Activated naive CD4-positive, alpha-beta T cell treated with anti-CD3 and anti-CD28 coated beads, Interleukin-2, amount 50 U/mL, for 72 hours (primary cell): ENCODE measurements around the gene CLDN24. TPM values are rescaled to one million over a fixed set of nuclear protein-coding genes. Genes with fewer than 3 reads are reported as not detected.

Experiments used
- ATAC-seq, 2 donors: fragments of 150-1000 bp; cut with Tn5 transposase; 2 replicates each; pipeline ENCODE4 v1.10.0; 2021; ENCODE audit warnings: mild to moderate bottlenecking in 2 of 2, moderate library complexity in 2 of 2
- DNase-seq, 2 donors: peaks; one replicate each; pipeline ENCODE4 v3.0.0; 2021 to 2022; ENCODE audit warnings: low spot score in 2 of 2
- H3K27ac Mint-ChIP-seq, 2 donors: one replicate each; pipeline ENCODE4 v1.8.0; 2022; ENCODE audit warnings: mild to moderate bottlenecking in 2 of 2, mixed read lengths in 2 of 2
- H3K36me3 Mint-ChIP-seq, 2 donors: one replicate each; pipeline ENCODE4 v1.8.0; 2022; ENCODE audit warnings: mixed read lengths in 2 of 2
- H3K9me3 Mint-ChIP-seq, 2 donors: one replicate each; pipeline ENCODE4 v1.8.0; 2022; ENCODE audit warnings: mixed read lengths in 2 of 2
- total RNA-seq, 2 donors: library from RNA; stranded (reverse); gene quantifications; one replicate each; pipeline ENCODE4 v1.2.3, GENCODE V29; 2022

CLDN24 gene
- total RNA-seq, 2 donors from 2014 or later: not detected

DNA sequence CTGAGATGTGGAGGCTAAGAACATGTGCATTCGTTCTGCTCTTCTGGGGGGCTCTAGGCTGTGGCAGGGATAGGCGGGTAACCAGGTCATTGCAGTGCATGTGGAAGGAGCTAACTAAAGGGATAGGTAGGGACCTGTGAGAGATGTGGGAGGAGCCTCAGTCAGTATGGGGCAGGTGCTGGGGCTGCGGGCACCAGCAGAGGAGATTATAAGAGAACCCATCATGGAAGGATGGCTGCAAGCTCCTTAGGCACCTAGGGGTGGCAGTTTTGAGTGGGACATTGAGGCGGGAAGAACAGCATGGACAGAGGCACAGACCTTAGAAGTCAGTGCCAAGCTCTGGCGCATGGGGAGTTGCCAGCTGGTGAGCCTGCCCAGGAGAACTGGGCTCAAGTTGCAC, 9.4 kb downstream of the CLDN24 start:
- no peak for DNase-seq

DNA sequence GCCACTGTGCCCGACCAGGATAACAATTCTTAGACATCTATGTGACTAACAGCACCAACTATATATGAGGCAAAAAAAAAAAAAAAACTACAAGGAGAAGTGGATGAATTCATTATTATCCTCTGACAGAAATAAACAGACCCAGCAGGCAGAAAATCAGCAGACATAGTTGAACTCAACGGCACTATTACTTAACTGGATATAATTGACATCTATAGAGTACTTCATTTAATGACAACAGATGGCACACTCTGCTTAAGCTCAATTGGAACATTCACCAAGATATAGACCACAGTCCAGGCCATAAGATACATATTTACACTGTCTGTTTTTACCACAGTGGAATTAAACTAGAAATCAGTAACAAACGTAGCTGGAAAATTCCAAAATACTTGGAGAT, 15.4 kb downstream of the CLDN24 start:
- Mint-ChIP-seq H3K27ac (no peak overlapping the region), H3K9me3 (no peaks in the 10 kb centered on the region), H3K36me3 (no peaks in the 10 kb centered on the region)
- DNase-seq: no peak
- ATAC-seq: no peak

More for the DNA sequence above, 9.4 kb downstream of the CLDN24 start:
- Mint-ChIP-seq H3K27ac (peak overlapping the region in 1 of 2 donors; percentile 84), H3K9me3 (no peaks in the 10 kb centered on the region), H3K36me3 (no peaks in the 10 kb centered on the region)
- no peak for ATAC-seq

DNA sequence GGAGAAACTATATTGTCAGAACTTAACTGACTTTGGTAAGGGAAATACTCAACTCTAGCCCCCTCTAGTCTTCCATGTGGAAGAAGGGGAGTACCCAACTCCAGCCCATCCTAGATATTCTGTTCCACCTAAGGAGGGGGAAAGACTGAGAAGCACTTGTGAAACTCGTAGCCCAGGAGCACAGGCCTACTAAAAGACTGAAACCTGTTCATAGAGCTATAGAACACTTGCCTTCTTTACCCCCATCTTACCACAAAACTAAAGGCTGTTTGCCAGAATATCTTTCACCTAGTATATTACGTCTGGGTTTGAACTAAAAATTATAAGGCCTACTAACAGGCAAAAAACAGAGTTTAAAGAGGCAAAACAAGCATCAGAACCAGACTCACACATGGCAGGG, 17.7 kb downstream of the CLDN24 start:
- ATAC-seq (no peak), DNase-seq (no peak)
- Mint-ChIP-seq H3K9me3 (no peaks in the 10 kb centered on the region), H3K27ac (no peak overlapping the region), H3K36me3 (no peaks in the 10 kb centered on the region)

DNA sequence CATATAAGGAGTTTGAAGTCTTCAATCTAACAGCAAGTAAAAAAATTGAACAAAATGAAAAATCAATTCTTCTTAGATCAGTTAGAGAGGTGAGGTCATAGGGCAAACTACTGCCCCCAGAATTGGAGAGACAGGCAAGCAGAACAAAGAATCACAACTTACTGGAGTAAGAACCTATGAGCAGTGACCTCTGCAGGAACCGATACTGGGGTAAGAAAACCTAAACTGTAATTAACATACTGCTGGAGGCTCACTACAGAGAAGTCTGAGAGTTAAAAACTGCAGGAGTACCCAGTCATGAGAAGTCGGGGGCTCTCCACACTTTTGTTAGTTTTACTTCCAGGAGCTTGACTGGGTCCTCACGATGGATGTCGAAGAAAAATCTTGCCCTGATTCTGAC, 18.2 kb downstream of the CLDN24 start:
- Mint-ChIP-seq H3K27ac (no peak overlapping the region), H3K9me3 (no peaks in the 10 kb centered on the region), H3K36me3 (no peaks in the 10 kb centered on the region)
- ATAC-seq (no peak), DNase-seq (no peak)

DNA sequence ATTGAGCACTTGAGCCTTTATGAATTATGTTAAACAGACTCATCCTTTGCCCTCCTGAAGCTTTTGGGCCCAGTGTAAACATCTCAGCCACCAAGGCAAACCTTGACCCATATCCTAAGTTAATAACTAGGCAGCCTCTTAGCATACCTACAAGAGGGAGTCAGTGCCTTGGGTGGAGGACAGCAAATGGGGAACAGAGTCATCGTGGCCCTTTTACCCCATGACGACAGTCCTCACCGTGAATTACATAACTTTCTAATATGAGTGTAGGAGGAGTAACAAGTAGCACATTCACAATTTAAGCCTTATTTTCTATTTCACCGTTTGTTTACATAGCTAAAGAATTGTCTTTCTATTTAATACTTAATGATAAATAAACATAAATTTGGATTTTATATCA, 18.9 kb downstream of the CLDN24 start:
- DNase-seq (no peak), ATAC-seq (no peak)
- no peaks in the 10 kb centered on the region for H3K36me3 Mint-ChIP-seq
- H3K9me3 Mint-ChIP-seq: no peaks in the 10 kb centered on the region
- no peak overlapping the region for H3K27ac Mint-ChIP-seq

DNA sequence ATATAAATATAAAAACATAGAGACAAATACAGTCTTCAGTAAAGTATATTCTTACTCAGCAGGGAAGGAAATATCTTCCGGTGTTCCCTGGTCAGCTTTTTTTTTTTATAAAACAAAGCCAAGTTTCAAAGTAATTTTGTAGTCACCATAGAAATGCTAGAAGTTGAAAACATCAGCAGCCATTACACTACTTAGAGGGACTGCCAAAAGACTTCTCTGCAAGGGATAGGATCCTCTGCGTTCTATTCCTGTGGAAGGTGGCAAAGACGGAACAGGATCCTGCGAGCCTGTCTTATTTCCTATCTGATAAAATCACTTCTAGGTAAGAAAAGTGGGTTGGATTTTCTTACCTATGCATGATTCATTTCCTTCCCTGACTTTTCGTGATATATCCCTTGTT, 21.6 kb downstream of the CLDN24 start:
- no peaks in the 10 kb centered on the region for H3K36me3 Mint-ChIP-seq
- DNase-seq: no peak
- no peak for ATAC-seq
- H3K9me3 Mint-ChIP-seq: no peaks in the 10 kb centered on the region
- H3K27ac Mint-ChIP-seq: no peak overlapping the region

DNA sequence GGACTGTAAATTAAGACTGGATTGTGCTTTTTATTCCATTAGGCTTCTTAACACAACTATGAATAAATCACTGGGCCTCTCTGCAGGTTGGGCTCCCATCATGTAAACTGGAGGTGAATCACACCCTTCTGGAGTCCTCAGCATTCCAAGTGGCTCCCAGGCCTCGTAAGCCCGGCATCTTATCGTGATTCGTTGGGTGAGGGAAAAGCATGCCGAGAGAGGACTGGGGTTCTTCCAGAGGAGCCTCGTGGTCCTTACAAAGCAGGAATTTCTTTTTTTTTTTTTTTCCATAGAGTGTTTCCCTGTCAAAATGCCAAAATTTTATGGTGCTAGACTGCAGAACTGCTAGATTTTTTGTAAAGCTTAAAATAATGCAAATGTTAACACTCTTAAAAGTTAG, 22.2 kb downstream of the CLDN24 start:
- Mint-ChIP-seq H3K27ac (no peak overlapping the region), H3K36me3 (no peaks in the 10 kb centered on the region), H3K9me3 (no peaks in the 10 kb centered on the region)
- DNase-seq (no peak), ATAC-seq (no peak)

DNA sequence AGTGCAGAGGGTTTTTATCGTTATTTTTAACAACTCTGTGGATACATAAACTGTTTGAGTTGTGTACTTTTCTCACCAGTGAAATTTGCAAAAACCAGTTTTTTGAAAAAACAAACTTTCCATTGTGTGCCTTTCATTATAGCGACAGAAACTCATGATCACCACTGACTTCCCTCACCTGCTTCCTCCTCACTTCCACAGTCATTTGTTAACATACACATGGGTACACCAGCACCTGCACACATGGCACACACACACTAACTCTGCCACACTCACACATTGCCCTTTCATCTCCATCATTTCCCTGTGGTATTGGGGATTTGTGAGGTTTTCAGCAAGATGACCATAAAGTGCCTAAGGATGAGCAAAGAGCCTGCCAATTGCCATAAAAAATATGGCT, 22.8 kb downstream of the CLDN24 start:
- no peaks in the 10 kb centered on the region for H3K9me3 Mint-ChIP-seq
- ATAC-seq (no peak), DNase-seq (no peak)
- H3K36me3 Mint-ChIP-seq: no peaks in the 10 kb centered on the region
- peak overlapping the region in 1 of 2 donors; percentile 61 for H3K27ac Mint-ChIP-seq

DNA sequence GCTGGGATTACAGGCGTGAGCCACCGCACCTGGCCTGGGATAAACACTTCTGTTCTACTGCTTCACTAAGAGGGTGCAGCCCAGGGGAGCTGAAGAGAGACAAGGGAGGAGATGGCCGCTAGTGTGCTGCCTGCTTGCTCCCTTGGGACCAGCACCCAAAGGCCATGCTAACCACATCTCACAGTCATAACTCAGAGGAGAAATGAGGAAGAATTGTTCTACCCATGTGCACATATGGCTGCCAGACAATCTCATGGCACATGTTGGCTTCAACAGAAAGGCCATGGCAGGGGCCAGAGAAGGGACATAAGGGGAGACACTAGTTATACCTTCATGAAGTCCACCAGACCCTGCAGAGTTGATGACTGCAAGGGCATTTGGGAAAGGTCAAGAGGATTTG, 24.6 kb downstream of the CLDN24 start:
- H3K36me3 Mint-ChIP-seq: no peaks in the 10 kb centered on the region
- ATAC-seq (no peak), DNase-seq (no peak)
- no peaks in the 10 kb centered on the region for H3K9me3 Mint-ChIP-seq
- no peak overlapping the region for H3K27ac Mint-ChIP-seq

DNA sequence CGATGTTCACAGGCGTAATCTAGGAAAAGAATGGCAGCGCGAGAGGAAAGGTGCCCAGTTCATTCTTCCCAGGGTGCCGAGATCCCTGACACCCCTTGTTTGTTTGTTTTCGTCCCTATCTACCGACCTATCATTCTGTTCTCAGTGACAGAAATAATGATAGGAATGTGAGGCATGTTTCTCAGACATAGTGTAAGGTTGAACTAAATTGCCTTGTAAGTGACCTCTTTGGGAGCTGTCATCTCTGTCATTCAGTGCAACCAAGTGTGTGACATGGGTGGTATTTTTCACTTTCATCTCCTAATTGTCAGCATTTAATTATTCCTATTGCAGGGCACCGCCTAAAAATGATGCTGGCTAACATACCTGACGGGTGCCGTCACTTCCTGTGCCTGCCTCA, 26.5 kb downstream of the CLDN24 start:
- H3K9me3 Mint-ChIP-seq: no peaks in the 10 kb centered on the region
- no peak overlapping the region for H3K27ac Mint-ChIP-seq
- DNase-seq: no peak
- H3K36me3 Mint-ChIP-seq: no peaks in the 10 kb centered on the region
- no peak for ATAC-seq

DNA sequence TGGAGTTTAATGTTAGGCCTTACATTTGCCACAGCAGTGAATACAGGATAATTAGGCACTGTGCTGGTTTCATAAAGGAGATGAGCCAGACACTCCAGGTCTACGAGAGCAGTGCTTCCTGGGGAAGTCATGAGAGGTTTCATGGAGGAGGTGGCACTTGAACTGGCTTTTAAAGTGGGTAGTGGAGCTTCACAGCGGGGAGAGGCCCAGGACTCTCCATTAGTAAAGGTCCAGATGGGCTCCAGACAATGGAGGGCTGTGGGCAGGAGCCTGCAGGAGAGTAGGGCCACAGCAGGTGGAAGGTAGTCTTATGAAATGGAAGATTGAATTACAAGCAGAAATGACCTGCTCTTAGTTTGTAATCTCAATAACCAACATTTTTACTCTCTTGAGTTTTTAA, 31.2 kb downstream of the CLDN24 start:
- DNase-seq: no peak
- no peak for ATAC-seq
- Mint-ChIP-seq H3K9me3 (no peaks in the 10 kb centered on the region), H3K27ac (no peak overlapping the region), H3K36me3 (no peaks in the 10 kb centered on the region)

DNA sequence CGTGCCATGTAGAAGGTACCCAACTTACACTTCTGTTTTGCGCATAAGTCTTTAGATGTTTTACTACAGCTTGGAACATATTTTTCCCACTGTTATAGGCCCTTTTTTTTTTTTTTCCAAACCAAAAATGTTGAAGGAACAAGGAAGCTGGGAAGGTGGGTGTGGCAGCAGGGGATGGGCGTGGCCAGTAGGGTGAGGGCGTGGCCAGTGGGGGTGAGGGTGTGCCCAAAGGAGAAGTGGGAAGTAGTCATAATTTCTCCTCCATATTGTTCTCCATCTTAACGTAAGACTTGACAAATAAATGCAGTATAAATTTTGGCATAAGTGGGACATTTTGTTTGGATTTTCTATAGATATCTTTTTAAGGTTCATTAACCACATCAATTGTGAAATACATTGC, 32.5 kb downstream of the CLDN24 start:
- no peaks in the 10 kb centered on the region for H3K9me3 Mint-ChIP-seq
- no peak overlapping the region for H3K27ac Mint-ChIP-seq
- no peak for DNase-seq
- no peak for ATAC-seq
- no peaks in the 10 kb centered on the region for H3K36me3 Mint-ChIP-seq

DNA sequence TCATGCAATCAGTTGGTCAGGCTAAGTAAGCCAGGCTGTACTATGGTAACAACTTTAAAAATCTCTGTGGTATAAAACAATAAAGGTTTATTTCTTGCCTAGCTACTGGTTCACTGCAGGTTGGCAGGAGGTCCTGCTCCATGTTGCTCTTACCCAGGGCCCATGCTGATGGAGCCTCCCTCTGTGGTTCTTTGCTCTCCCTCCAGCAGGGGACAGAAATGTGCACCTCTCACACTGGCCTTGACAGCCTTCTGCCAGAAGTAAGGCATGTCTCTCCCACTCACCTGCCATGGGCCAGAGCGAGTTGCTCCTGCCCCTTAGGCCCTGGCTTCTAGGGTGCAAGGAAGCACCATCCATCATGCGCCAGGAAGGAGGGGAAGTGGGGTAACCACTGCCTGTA, 33.3 kb downstream of the CLDN24 start:
- DNase-seq (no peak), ATAC-seq (peak in 1 of 2 donors; percentile 14)
- Mint-ChIP-seq H3K36me3 (no peaks in the 10 kb centered on the region), H3K27ac (no peak overlapping the region), H3K9me3 (no peaks in the 10 kb centered on the region)

DNA sequence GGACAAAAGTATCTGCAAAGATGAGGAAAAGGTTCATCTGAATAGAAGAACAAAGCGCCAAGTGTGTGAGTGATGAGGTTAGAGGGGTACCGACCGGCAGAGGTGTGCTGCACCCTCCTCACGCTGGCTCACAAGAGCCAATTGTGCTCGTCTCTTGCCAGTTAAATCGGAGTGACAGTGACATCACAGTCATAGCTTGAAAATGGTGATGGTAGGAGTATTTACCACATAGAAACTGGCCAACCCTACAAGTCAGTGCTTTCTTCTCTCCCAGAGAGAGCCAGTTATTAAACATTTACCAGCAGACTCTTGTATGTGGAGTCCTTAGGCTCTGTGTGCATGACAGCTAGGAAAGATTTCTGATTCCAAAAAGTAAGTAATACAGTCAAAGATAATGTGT, 34.5 kb downstream of the CLDN24 start:
- Mint-ChIP-seq H3K36me3 (no peaks in the 10 kb centered on the region), H3K27ac (no peak overlapping the region), H3K9me3 (no peaks in the 10 kb centered on the region)
- DNase-seq: no peak
- ATAC-seq: no peak

DNA sequence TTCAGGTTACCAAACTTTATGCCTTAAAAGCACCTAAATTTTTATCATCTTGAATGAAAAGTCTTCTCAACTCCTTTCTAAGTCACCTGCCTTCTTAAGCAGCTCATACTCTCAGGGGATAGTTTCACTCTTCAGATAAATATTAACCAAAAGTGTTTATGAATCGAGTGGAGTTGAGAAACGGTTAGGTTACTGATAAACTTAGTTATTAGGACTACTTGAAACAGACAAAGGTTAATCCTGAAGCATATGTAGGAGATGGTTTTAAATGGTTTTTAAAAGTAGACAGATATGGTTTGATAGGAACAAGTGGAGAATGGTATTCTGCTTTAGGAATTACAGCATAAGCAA, 34.9 kb downstream of the CLDN24 start:
- Mint-ChIP-seq H3K9me3 (no peaks in the 10 kb centered on the region), H3K27ac (no peak overlapping the region), H3K36me3 (no peaks in the 10 kb centered on the region)
- ATAC-seq (no peak), DNase-seq (no peak)

DNA sequence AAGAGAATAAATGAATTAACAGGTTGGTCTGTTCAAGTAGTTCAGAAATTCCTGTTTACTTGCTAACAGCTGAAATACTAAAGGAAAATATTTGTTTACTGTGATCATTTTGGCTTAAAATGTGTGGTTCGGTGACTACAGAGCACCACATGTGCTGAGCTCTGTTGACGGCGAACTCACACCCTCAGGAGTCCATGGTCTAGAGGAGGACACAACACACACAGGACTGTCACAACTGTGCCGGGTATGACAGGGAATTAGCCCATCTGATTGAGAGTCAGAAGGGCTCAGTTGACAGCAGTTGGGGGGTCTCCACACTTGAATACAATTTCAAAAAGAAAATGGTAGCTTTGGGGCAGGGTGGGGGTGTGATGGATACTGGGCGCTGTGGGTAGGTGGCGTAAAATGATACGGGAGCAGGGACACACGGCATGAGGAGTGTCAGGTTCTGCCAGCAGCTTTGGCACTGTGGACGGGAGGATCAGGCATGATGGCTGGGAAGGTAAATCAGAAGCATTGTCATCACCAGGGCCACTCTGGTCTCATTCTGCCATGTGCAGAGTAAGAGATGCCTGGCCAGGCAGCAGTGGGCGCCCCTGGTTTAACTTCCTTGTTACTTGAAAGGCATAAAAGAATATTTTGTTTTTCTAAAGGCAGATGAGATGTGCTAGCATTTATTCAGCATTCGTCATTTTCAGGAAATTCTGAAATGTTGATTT, 35.5 kb downstream of the CLDN24 start:
- no peak overlapping the region for H3K27ac Mint-ChIP-seq
- no peaks in the 10 kb centered on the region for H3K36me3 Mint-ChIP-seq
- ATAC-seq: no peak

DNA sequence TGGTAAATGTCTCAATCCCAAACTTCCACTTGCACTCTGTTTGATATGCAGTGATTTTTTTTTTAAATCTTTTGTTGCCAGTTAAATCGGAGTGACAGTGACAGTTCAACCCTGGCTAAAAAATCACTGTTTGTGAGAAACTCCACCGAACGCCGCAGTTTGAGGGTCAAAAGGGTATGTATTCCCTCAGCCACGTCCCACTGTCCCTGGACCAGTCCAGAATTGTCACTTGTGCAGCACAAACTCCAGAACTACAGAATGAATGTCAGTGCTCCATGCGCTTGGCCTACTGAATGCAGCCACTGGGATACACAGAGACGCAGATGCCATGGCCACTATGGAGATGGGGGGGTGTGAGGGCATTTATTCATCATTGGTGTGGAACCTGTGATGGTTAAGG, 36.3 kb downstream of the CLDN24 start:
- no peak for DNase-seq
- no peaks in the 10 kb centered on the region for H3K9me3 Mint-ChIP-seq
- ATAC-seq: no peak
- H3K36me3 Mint-ChIP-seq: no peaks in the 10 kb centered on the region
- no peak overlapping the region for H3K27ac Mint-ChIP-seq

More for the DNA sequence above, 35.5 kb downstream of the CLDN24 start:
- DNase-seq: no peak
- H3K9me3 Mint-ChIP-seq: no peaks in the 10 kb centered on the region

DNA sequence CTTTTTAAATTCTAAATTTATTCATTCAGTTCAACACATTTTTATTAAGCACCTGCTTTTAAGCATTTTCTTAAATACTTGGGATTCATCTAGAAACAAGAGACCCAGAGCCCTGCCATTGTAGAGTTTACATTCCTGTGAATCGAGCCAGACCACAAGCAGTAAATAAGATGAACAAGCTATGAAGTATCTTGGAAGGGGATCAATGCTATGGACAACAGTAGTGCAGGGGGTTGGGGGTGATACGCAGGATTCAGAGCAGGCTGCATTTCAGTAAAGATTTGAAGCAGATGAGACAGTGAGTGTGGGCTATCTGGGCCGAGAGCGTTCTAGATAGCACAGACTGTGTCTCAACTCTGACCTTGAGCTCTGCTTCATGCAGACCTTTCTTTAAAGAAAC, 37.3 kb downstream of the CLDN24 start:
- DNase-seq: no peak
- Mint-ChIP-seq H3K27ac (no peak overlapping the region), H3K36me3 (no peaks in the 10 kb centered on the region), H3K9me3 (no peaks in the 10 kb centered on the region)
- ATAC-seq: no peak
